IPS-11a (cell line): ENCODE data around the gene DIP2C.
"Not testable (repeated sequence)": the region's sequence is repeated elsewhere in the genome, so short reads cannot be mapped to it uniquely, and the experiment has no call there.

ENCODE experiments used
- H3K4me3 ChIP-seq: one replicate; pipeline ENCODE4 v1.5.1; 2013; ENCODE audit warnings: low read depth, low read length, control low read depth

The DIP2C gene

GRCh38 chr10:323651-324293, 365.7 kb downstream of the DIP2C start:
- H3K4me3 ChIP-seq, result no peak overlapping the region

DNA sequence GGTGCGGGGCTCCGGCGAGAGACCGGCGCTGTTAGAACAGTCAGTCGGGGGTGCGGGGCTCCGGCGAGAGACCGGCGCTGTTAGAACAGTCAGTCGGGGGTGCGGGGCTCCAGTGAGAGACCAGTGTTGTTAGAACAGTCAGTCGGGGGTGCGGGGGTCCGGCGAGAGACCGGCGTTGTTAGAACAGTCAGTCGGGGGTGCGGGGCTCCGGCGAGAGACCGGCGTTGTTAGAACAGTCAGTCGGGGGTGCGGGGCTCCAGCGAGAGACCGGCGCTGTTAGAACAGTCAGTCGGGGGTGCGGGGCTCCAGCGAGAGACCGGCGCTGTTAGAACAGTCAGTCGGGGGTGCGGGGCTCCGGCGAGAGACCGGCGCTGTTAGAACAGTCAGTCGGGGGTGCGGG, 366.4 kb downstream of the DIP2C start:
- not testable (repeated sequence) for H3K4me3 ChIP-seq

DNA sequence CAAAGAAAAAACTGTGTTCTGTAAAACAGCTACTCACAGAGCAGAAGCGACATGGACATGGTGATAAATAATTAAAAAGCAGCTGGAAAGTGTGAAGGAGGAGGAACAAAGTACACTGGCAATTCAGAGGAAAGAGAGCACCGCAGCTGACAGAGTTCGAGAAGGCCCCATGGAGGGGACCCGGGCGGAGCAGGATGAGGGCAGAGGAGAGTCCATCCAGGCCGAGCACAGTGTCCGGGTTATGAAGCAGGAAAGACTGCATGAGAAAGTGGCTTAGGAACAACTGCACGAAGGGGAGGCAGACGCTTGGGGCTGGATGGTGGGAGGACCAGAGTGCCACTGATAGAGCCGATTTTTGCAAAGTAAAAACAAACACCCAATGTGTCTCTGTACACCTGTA, 368.7 kb downstream of the DIP2C start:
- no peak overlapping the region for H3K4me3 ChIP-seq

DNA sequence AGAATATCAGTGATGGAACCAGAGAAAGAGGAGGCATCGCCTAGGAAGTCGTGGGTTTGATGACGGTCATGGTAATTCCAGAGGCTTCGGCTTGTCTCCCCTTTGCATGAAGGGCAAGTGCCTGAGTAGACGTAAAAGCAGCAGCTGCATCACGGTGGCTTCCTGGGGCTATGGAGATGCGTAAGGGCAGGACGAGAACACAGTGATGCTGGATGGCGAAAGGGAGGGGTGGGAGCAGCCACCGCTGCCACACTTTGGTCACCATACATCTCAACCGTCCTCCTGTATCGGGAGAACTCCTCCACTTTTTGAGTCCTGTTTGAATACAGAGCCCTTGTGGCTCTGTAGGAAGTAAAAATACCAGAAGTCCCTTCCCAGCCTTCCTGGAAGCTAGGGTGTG, 371.5 kb downstream of the DIP2C start:
- no peak overlapping the region for H3K4me3 ChIP-seq

GRCh38 chr10:317271-317769, 372.1 kb downstream of the DIP2C start:
- H3K4me3 ChIP-seq, result no peak overlapping the region

DNA sequence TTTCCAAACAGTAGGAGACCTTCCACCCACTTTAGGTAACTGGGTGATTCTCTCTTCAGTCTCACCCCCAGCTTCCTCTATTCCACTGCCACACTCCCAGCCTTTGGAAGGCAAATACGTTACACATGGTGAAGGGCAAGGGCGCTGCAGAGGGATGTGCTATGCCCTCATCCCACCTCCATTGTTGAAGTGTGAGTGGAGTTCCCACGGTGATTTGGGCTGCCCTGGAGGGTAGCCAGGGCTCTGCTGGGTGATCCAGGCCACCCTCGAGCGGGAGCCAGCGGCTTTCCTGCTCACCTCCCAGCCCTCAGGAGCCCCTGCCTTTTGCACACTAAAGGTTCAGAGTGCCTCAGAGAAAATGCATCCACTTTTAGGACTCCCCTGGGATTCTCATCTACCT, 373.1 kb downstream of the DIP2C start:
- H3K4me3 ChIP-seq, result no peak overlapping the region

DNA sequence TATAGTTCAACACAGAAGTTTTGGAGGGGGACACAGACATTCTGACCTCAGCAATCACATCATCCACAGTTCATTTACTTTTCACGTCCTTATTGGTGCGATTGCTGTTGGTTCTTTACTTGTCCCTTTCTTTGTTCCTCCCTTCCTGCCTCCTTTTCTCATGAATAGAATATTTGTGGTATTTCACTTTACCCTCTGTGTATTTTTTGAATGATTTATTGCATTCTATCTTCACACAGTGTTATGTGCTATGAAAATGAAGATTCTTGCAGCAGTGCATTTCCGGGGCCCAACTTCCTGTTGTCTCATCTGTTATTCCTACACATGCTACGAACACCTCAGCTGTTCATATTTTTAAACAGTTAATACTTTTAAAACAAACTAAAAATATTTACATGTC, 374.6 kb downstream of the DIP2C start:
- H3K4me3 ChIP-seq, result no peak overlapping the region

DNA sequence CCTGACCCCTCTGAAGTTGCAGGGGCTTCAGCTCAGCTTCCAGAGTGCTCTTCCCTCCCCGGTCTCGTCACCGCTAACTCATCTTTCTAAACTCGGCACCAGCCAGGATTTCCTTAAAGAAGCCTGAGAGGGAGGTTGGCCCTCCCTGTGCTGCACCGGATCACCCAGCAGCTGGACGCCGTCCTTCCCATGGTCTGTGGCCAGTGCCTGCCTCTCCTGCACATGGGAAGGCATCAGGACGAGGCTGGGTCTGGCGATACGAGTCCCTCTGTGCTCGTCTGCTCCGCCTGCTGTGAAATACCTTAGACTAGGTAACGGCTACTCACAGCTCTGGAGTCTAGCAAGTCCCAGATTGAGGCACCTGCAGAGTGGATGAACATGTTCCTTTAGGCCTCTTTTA, 375.1 kb downstream of the DIP2C start:
- no peak overlapping the region for H3K4me3 ChIP-seq

DNA sequence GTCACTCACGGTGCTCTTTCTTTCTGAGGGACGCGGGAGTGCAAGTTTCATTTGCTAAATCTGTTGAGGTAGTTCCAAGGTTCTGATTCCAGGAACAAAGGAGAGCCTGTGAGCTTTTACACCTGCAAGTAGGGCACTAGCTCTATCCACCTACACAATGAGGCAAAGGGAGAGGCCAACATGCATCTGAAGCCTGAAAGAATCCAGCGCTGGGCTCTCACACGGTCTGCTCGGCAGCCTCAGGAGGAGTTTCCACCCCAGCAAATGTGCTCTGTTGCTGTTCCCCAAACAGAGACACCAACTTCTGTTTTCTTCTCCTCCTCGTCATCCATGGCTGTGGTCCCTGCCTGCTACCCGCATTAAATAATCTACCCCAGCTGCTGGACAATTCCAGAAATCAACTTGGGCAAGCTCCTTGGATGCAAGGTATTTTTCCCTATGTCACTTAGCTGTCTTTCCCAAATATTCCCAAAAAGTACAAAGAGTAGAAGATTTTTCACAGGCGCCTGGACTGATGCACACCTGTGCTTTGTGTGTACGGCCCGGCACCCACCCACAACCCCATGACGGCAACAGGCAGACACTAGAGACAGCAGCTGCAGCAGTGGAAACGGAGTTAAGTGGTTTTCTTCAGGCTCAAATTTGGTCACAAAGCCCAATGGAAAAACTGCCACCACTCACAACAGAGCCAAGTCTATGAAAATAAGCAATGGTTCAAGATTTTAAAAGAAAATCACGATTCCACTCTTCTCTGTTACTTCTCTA, 377.4 kb downstream of the DIP2C start:
- no peak overlapping the region for H3K4me3 ChIP-seq

GRCh38 chr10:310976-311639, 378.4 kb downstream of the DIP2C start:
- no peak overlapping the region for H3K4me3 ChIP-seq

- H3K4me3 ChIP-seq, result no peak overlapping the region
Observed at GRCh38 chr10:310371-310770, 379.1 kb downstream of the DIP2C start.

DNA sequence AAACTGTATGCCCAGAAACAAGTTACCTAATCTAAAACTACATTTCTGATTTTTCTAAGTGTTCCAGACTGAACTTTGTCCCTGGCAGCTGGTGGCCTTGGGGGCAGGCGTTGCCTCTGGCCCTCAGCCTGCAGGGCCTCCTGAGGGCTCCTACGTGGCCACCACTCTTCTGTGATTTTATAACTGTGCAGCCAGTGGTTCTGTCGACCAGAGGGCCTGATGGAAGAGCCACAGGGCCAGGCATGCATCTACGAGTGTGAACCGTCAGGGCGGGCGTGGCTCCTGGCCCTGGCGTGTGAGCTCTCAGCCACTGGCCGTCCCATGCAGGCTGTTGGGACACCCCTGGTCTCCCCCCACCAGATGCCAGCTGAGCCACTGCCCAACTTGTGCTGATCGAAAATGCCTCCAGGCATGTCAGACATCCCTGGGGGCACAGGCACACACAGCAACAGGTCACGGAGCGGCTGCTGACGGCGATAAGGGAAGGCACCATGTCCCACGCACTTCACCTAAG, 380.8 kb downstream of the DIP2C start:
- H3K4me3 ChIP-seq, result no peak overlapping the region

DNA sequence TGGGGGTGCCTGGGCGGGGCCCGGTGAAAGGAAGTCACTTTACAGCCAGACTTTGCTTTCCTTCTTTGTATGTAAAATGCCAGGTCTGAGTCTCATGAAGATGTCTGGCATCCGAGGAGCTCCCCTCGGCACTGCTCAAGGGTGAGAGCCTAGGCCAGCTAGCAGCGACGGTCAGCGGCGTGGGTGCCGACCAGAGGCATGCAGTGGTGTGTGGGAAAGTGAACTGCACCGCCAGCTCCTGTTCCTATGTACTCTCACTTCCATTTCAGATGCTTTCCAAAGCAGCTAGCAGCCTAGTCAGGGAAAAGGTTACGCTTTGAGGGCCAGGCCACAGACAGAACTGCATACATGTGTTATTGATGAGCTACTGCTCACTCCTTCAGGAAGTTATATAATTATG, 381.4 kb downstream of the DIP2C start:
- no peak overlapping the region for H3K4me3 ChIP-seq

GRCh38 chr10:307659-308058, 381.8 kb downstream of the DIP2C start:
- no peak overlapping the region for H3K4me3 ChIP-seq

DNA sequence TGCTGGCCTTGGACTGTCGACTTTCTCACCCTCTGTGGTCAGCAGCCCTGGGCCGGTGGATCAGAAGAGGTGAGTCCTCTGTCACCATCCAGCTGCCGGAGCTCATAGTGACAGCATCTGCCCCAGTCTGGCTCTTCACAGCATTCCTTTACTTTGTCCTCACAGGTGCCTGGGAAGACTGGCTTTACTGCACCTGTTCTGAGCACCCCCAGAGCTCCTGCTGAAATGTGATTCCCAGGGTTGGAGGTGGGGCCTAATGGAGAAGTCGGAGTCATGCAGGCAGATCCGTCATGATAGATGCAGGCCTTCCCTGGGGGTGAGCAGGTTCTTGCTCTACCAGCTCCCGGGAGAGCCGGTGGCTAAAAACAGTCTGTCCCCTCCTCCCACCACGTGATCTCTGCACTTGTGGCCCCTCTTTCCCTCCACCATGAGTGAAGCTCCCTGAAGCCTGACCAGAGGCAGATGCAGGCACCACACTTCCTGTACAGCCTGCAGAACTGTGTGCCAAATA, 382.7 kb downstream of the DIP2C start:
- no peak overlapping the region for H3K4me3 ChIP-seq

DNA sequence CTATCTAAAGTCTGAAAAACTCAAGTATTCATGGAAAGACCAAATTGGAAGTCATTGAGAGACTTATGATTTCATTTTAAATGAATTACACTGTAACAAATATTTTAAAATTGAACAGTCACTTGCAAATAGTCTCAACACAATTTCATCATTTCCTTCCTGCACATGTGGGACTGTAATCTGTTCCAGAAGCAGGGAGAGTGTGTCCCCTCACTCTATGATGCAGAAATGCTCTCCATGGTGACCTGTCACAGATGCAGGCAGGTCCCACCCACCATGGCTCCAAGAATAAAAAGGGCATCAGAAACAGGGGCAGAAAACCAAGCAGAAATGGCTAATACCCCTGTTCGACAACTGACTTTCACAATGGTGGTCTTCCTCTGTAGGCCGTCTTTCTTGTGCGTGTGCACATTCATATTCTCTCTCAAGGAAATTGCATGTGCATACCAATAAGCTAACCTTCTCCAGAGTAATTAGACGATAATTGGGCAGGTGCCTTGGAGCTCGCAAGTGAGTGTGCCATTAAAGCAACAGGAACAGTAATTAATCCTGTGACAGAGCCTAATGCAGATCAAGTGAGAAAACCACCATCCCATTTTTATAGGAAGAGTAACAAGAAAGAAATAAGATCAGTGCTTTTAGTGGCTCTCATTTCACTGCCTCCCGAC, 383.3 kb downstream of the DIP2C start:
- H3K4me3 ChIP-seq, result no peak overlapping the region

- no peak overlapping the region for H3K4me3 ChIP-seq
Observed at GRCh38 chr10:305034-305433, 384.4 kb downstream of the DIP2C start.

DNA sequence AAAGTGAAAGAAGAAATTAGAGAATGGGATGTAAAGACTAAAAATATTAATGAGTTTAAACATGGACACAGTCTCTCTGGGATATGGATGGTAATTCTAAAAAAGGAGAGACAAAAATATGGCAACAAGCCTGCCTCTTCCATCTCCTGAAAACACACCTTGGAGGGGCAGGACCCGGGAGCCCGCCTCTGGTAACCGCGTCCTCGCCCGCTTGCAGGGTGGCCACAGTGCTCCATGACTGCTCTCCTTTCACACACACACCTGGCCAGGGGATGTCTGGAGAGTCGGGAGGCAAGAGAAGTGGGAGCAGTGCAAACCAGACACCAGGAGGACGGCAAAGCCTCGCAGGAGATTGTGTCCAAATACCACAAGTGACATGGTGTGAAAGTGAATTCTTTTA, 387.9 kb downstream of the DIP2C start:
- H3K4me3 ChIP-seq, result no peak overlapping the region

DNA sequence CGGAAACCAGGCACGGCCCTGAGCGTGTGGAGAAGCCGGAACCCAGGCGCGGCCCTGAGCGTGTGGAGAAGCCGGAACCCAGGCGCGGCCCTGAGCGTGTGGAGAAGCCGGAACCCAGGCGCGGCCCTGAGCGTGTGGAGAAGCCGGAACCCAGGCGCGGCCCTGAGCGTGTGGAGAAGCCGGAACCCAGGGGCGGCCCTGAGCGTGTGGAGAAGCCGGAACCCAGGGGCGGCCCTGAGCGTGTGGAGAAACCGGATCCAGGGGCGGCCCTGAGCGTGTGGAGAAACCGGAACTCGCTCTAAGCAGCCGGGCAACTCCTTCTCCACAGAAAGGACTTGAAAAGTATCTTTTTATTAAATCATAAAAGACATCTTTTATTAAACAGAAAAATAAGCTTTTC, 388.9 kb downstream of the DIP2C start:
- H3K4me3 ChIP-seq, result not testable (repeated sequence)

GRCh38 chr10:299969-300368, 389.5 kb downstream of the DIP2C start:
- no peak overlapping the region for H3K4me3 ChIP-seq

- H3K4me3 ChIP-seq, result no peak overlapping the region
Observed at GRCh38 chr10:299512-299911, 390.0 kb downstream of the DIP2C start.
